Measurements from ENCODE around the gene NPL. TPM values are rescaled to one million over a fixed set of nuclear protein-coding genes. Genes with fewer than 3 reads are reported as not detected.

Gene NPL
- total RNA-seq, 1 experiment from 2014 or later, result 2.0 TPM

GRCh38 chr1:182791281-182792179 is 2.0 kb downstream of the NPL start:
- H3K4me3 ChIP-seq (ENCODE audit: insufficient read depth, low read depth, low read length), result no peak overlapping the region
- H3K27me3 ChIP-seq (ENCODE audit: control insufficient read depth, insufficient read depth, low read length), result peaks cover 46% of the 10 kb centered on the region
- no peak for DNase-seq
- no peaks in the 10 kb centered on the region for H3K36me3 ChIP-seq (replicated peaks; ENCODE audit: control insufficient read depth, insufficient read depth, low read length)

GRCh38 chr1:182794091-182794490 is 4.5 kb downstream of the NPL start:
- Histone ChIP-seq H3K27me3 (ENCODE audit: control insufficient read depth, insufficient read depth, low read length) (peaks cover 26% of the 10 kb centered on the region), H3K36me3 (replicated peaks; ENCODE audit: control insufficient read depth, insufficient read depth, low read length) (no peaks in the 10 kb centered on the region), H3K4me3 (ENCODE audit: insufficient read depth, low read depth, low read length) (no peak overlapping the region)
- DNase-seq, result no peak

GRCh38 chr1:182794676-182795201 is 5.2 kb downstream of the NPL start:
- peaks cover 20% of the 10 kb centered on the region for H3K27me3 ChIP-seq (ENCODE audit: control insufficient read depth, insufficient read depth, low read length)
- no peak overlapping the region for H3K4me3 ChIP-seq (ENCODE audit: insufficient read depth, low read depth, low read length)
- DNase-seq, result no peak
- no peaks in the 10 kb centered on the region for H3K36me3 ChIP-seq (replicated peaks; ENCODE audit: control insufficient read depth, insufficient read depth, low read length)

- Histone ChIP-seq H3K4me3 (ENCODE audit: insufficient read depth, low read depth, low read length) (no peak overlapping the region), H3K36me3 (replicated peaks; ENCODE audit: control insufficient read depth, insufficient read depth, low read length) (no peaks in the 10 kb centered on the region), H3K27me3 (ENCODE audit: control insufficient read depth, insufficient read depth, low read length) (peaks cover 14% of the 10 kb centered on the region; the same call in 1 of the 2 replicates)
- DNase-seq, result no peak
Measured at GRCh38 chr1:182795563-182796228, 6.1 kb downstream of the NPL start.

GRCh38 chr1:182802006-182802803 is 12.6 kb downstream of the NPL start:
- no peak for DNase-seq
- Histone ChIP-seq H3K27me3 (ENCODE audit: control insufficient read depth, insufficient read depth, low read length) (no peaks in the 10 kb centered on the region), H3K36me3 (replicated peaks; ENCODE audit: control insufficient read depth, insufficient read depth, low read length) (no peaks in the 10 kb centered on the region), H3K4me3 (ENCODE audit: insufficient read depth, low read depth, low read length) (no peak overlapping the region)

- no peak for DNase-seq
- H3K27me3 ChIP-seq (ENCODE audit: control insufficient read depth, insufficient read depth, low read length), result no peaks in the 10 kb centered on the region
- H3K36me3 ChIP-seq (replicated peaks; ENCODE audit: control insufficient read depth, insufficient read depth, low read length), result no peaks in the 10 kb centered on the region
- no peak overlapping the region for H3K4me3 ChIP-seq (ENCODE audit: insufficient read depth, low read depth, low read length)
Measured at GRCh38 chr1:182803846-182804245, 14.3 kb downstream of the NPL start.

GRCh38 chr1:182806015-182806678 is 16.6 kb downstream of the NPL start:
- Histone ChIP-seq H3K4me3 (ENCODE audit: insufficient read depth, low read depth, low read length) (no peak overlapping the region), H3K36me3 (replicated peaks; ENCODE audit: control insufficient read depth, insufficient read depth, low read length) (no peaks in the 10 kb centered on the region), H3K27me3 (ENCODE audit: control insufficient read depth, insufficient read depth, low read length) (no peaks in the 10 kb centered on the region)
- peak; percentile 77 for DNase-seq

GRCh38 chr1:182807907-182808306 is 18.3 kb downstream of the NPL start:
- no peaks in the 10 kb centered on the region for H3K36me3 ChIP-seq (replicated peaks; ENCODE audit: control insufficient read depth, insufficient read depth, low read length)

GRCh38 chr1:182809414-182809957 is 19.9 kb downstream of the NPL start:
- no peaks in the 10 kb centered on the region for H3K27me3 ChIP-seq (ENCODE audit: control insufficient read depth, insufficient read depth, low read length)
- H3K36me3 ChIP-seq (replicated peaks; ENCODE audit: control insufficient read depth, insufficient read depth, low read length), result no peaks in the 10 kb centered on the region
- H3K4me3 ChIP-seq (ENCODE audit: insufficient read depth, low read depth, low read length), result no peak overlapping the region
- no peak for DNase-seq

More at GRCh38 chr1:182807907-182808306, 18.3 kb downstream of the NPL start:
- no peak overlapping the region for H3K4me3 ChIP-seq (ENCODE audit: insufficient read depth, low read depth, low read length)
- no peaks in the 10 kb centered on the region for H3K27me3 ChIP-seq (ENCODE audit: control insufficient read depth, insufficient read depth, low read length)
- DNase-seq, result no peak

- DNase-seq, result no peak
- Histone ChIP-seq H3K4me3 (ENCODE audit: insufficient read depth, low read depth, low read length) (no peak overlapping the region), H3K36me3 (replicated peaks; ENCODE audit: control insufficient read depth, insufficient read depth, low read length) (no peaks in the 10 kb centered on the region), H3K27me3 (ENCODE audit: control insufficient read depth, insufficient read depth, low read length) (no peaks in the 10 kb centered on the region)
Measured at GRCh38 chr1:182811975-182812722, 22.6 kb downstream of the NPL start.

GRCh38 chr1:182816863-182817262 is 27.3 kb downstream of the NPL start:
- Histone ChIP-seq H3K4me3 (ENCODE audit: insufficient read depth, low read depth, low read length) (no peak overlapping the region), H3K27me3 (ENCODE audit: control insufficient read depth, insufficient read depth, low read length) (no peaks in the 10 kb centered on the region), H3K36me3 (replicated peaks; ENCODE audit: control insufficient read depth, insufficient read depth, low read length) (no peaks in the 10 kb centered on the region)
- no peak for DNase-seq

- H3K36me3 ChIP-seq (replicated peaks; ENCODE audit: control insufficient read depth, insufficient read depth, low read length), result no peaks in the 10 kb centered on the region
- H3K27me3 ChIP-seq (ENCODE audit: control insufficient read depth, insufficient read depth, low read length), result no peaks in the 10 kb centered on the region
- no peak for DNase-seq
Measured at GRCh38 chr1:182817802-182818201, 28.2 kb downstream of the NPL start.

GRCh38 chr1:182823220-182823619 is 33.6 kb downstream of the NPL start:
- no peaks in the 10 kb centered on the region for H3K36me3 ChIP-seq (replicated peaks; ENCODE audit: control insufficient read depth, insufficient read depth, low read length)
- no peaks in the 10 kb centered on the region; the same call in 1 of the 2 replicates for H3K27me3 ChIP-seq (ENCODE audit: control insufficient read depth, insufficient read depth, low read length)
- H3K4me3 ChIP-seq (ENCODE audit: insufficient read depth, low read depth, low read length), result no peak overlapping the region
- no peak for DNase-seq

More at GRCh38 chr1:182817802-182818201, 28.2 kb downstream of the NPL start:
- no peak overlapping the region for H3K4me3 ChIP-seq (ENCODE audit: insufficient read depth, low read depth, low read length)
